Muscle of leg (tissue), 11 donors: ENCODE data around the gene AKAP13. TPM values are rescaled to one million over a fixed set of nuclear protein-coding genes. Genes with fewer than 3 reads are reported as not detected.
"Not testable (repeated sequence)": the region's sequence is repeated elsewhere in the genome, so short reads cannot be mapped to it uniquely, and the experiment has no call there.

ENCODE experiments used
- DNase-seq: peaks from one replicate; pipeline ENCODE4 v3.0.0; 2013
- H3K27ac ChIP-seq: one replicate; pipeline ENCODE4 v1.5.1; 2013; ENCODE audit warnings: mild to moderate bottlenecking, low read length, control low read depth
- H3K27me3 ChIP-seq: one replicate; pipeline ENCODE4 v1.6.1; 2013; ENCODE audit warnings: low read length; ENCODE audit not compliant: control insufficient read depth, insufficient read depth
- H3K36me3 ChIP-seq: one replicate; pipeline ENCODE4 v1.6.1; 2013; ENCODE audit warnings: low read length; ENCODE audit not compliant: control insufficient read depth, insufficient read depth
- H3K4me1 ChIP-seq: one replicate; pipeline ENCODE4 v1.6.1; 2013; ENCODE audit warnings: low read length; ENCODE audit not compliant: control insufficient read depth, insufficient read depth
- H3K4me3 ChIP-seq: one replicate; pipeline ENCODE4 v1.5.1; 2013; ENCODE audit warnings: low read length, control low read depth
- H3K9me3 ChIP-seq: replicated peaks from 2 replicates; pipeline ENCODE4 v1.6.1; 2013; ENCODE audit warnings: low read depth, low read length; ENCODE audit not compliant: control insufficient read depth
- WGBS: methylation state at CpG from one replicate; pipeline ENCODE4 v1.1.5; 2013; ENCODE audit warnings: missing lambda C conversion rate; ENCODE audit not compliant: insufficient coverage; 5-methylcytosine and 5-hydroxymethylcytosine counted together
- polyA plus RNA-seq, 8 donors: library from polyadenylated mRNA; unstranded; fragments of 120-200 nt; gene quantifications; one replicate each; pipeline versions ENCODE4 v1.2.1 to v1.2.3, GENCODE V29; 2013; ENCODE audit warnings: inconsistent platforms in 1 of 8, low replicate concordance in 1 of 8; ENCODE audit not compliant: insufficient read length in 8 of 8, insufficient read depth in 1 of 8
- total RNA-seq: library from RNA; stranded (reverse); fragments of 120-200 nt; gene quantifications from one replicate; pipeline ENCODE4 v1.2.4, GENCODE V29; 2013

AKAP13 gene
- total and polyA plus RNA-seq, 9 donors = 65.2 to 90.9 (median 80.1) TPM

GRCh38 chr15:85789496-85789875 lies 409.1 kb downstream of the AKAP13 start:
- WGBS = 81% methylated on average over 7 of the region's 7 CpGs
- DNase-seq = no peak
- no peaks in the 10 kb centered on the region for H3K9me3 ChIP-seq
- no peak overlapping the region for H3K4me3 ChIP-seq
- peaks cover 44% of the 10 kb centered on the region for H3K4me1 ChIP-seq
- H3K27ac ChIP-seq = no peak overlapping the region
- peaks cover 3% of the 10 kb centered on the region for H3K27me3 ChIP-seq
- H3K36me3 ChIP-seq = peaks cover 4% of the 10 kb centered on the region

- no CpG with 5 or more reads among the region's 4 CpGs for WGBS
- Histone ChIP-seq H3K27ac (no peak overlapping the region), H3K36me3 (peaks cover 4% of the 10 kb centered on the region), H3K27me3 (peaks cover 3% of the 10 kb centered on the region), H3K4me3 (no peak overlapping the region), H3K4me1 (peaks cover 27% of the 10 kb centered on the region), H3K9me3 (no peaks in the 10 kb centered on the region)
- DNase-seq = no peak
Measured at GRCh38 chr15:85792102-85792731, 411.8 kb downstream of the AKAP13 start.

GRCh38 chr15:85792912-85793590 lies 412.6 kb downstream of the AKAP13 start:
- Histone ChIP-seq H3K9me3 (no peaks in the 10 kb centered on the region), H3K27ac (no peak overlapping the region), H3K4me3 (peak overlapping the region; percentile 77), H3K4me1 (peaks cover 26% of the 10 kb centered on the region), H3K27me3 (peaks cover 3% of the 10 kb centered on the region), H3K36me3 (peaks cover 4% of the 10 kb centered on the region)
- 81% methylated on average over 11 of the region's 14 CpGs for WGBS
- DNase-seq = no peak

- Histone ChIP-seq H3K4me1 (peaks cover 19% of the 10 kb centered on the region), H3K9me3 (no peaks in the 10 kb centered on the region), H3K36me3 (peaks cover 4% of the 10 kb centered on the region), H3K27me3 (peaks cover 3% of the 10 kb centered on the region), H3K27ac (peak overlapping the region; percentile 35), H3K4me3 (peak overlapping the region; percentile 77)
- 2% methylated on average over 39 of the region's 56 CpGs for WGBS
- peak; percentile 52 for DNase-seq
Measured at GRCh38 chr15:85793641-85794597, 413.5 kb downstream of the AKAP13 start.

- peaks cover 16% of the 10 kb centered on the region for H3K4me1 ChIP-seq
- H3K36me3 ChIP-seq = peaks cover 4% of the 10 kb centered on the region
- H3K4me3 ChIP-seq = peak within 1 kb of the TSS; percentile 77
- H3K27ac ChIP-seq = peak within 1 kb of the TSS; percentile 82
- peak; percentile 99 for DNase-seq
- no peaks in the 10 kb centered on the region for H3K9me3 ChIP-seq
- WGBS = under 1% methylated on average over 46 of the region's 71 CpGs
- peaks cover 3% of the 10 kb centered on the region for H3K27me3 ChIP-seq
Measured at GRCh38 chr15:85794598-85795336, 414.4 kb downstream of the AKAP13 start, which contains the start of gene KLHL25. TSS of gene KLHL25 (minus strand) at chr15:85794925. CDS start at chr15:85769810, 25,115 bp downstream.

- 73% methylated on average over 4 of the region's 15 CpGs for WGBS
- Histone ChIP-seq H3K27ac (no peak overlapping the region), H3K4me3 (peak overlapping the region; percentile 38), H3K4me1 (peaks cover 16% of the 10 kb centered on the region), H3K27me3 (peaks cover 3% of the 10 kb centered on the region), H3K36me3 (peaks cover under 1% of the 10 kb centered on the region), H3K9me3 (no peaks in the 10 kb centered on the region)
- DNase-seq = no peak
Measured at GRCh38 chr15:85795337-85796305, 415.2 kb downstream of the AKAP13 start.

- peaks cover 16% of the 10 kb centered on the region for H3K4me1 ChIP-seq
- H3K27ac ChIP-seq, DNase-seq, H3K9me3 ChIP-seq, H3K4me3 ChIP-seq, H3K27me3 ChIP-seq, H3K36me3 ChIP-seq: not testable (repeated sequence)
- 92% methylated on average over 7 of the region's 7 CpGs for WGBS
Measured at GRCh38 chr15:85796371-85796770, 416.0 kb downstream of the AKAP13 start.
